Stimulated activated CD8-positive, alpha-beta memory T cell treated with anti-CD3 and anti-CD28 coated beads, Interleukin-4, amount 100 ng/mL, for 1 hour (primary cell): Measurements from ENCODE around the gene SH3PXD2B.
"Not testable (repeated sequence)": the region's sequence is repeated elsewhere in the genome, so short reads cannot be mapped to it uniquely, and the experiment has no call there.

Experiments
- DNase-seq, 2 donors: peaks; one replicate each; pipeline ENCODE4 v3.0.0-alpha.2; 2020; ENCODE audit warnings: low read depth in 2 of 2, low spot score in 1 of 2

The SH3PXD2B gene

DNA sequence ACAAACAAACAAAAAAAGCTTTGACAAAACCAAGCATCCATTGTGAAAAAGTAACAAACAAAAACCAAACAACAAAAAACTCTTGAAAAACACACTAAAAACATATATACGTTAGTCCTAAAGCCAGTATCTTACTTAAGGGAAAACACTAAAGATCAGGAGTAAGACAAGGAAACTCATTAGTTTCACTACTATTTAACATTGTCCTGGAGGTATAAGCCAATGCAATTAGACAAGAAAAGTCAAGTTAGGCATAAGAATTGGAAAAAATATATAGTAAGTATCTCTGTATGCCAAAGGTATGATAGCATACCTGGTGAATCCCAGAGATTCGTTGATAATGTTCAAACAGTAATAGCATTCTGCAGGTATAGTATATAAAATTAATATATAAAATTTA lies 148.9 kb downstream of the SH3PXD2B start:
- no peak for DNase-seq

DNA sequence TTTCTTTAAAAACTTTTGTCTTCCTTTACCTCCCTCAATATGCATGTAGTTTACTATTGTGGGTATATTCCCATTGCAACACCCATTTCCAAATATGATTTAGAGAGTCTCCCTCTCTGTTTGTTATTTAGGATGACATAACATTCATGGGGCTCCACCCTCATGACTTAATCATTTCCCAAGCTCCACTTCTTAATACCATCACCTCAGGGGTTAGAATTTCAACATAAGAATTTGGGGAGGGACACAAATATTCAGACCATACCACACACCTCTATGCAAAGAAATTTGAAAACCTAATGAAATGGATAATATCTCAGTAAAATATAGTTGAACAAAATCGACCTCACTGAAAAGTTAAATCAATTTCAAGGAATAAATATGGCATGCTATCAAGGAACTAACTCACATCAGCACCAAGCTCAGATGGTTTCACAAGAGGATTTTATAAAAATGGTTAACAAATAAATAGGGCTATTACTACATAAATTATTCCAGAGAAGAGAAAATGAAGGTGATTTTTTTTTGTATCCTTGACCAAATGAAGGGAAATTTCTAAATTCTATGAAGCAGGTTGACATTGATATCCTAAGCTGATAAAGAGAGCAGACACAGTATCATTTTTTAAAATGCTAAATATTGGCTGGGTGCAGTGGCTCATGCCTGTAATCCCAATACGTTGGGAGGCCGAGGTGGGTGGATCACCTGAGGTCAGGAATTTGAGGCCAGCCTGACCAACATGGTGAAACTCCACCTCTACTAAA lies 150.6 kb downstream of the SH3PXD2B start:
- DNase-seq = no peak

DNA sequence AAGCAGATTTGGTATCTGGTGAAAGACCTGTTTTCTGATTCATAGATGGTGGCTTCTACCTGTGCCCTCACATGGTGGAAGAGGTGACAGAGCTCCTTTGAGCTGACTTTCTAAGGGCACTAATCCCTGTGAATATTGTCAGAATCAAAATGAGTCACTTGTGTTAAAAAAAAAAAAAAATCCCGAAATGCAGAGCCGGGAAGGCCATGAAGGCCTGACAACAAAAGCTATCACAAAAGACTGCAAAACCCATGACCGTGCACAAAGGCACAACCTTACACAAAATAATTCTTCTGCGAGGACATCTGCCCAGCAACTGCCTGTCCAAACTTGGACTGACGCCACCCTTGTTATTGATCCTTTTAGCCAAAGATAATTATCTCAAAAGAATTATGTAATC lies 151.2 kb downstream of the SH3PXD2B start:
- no peak for DNase-seq

DNA sequence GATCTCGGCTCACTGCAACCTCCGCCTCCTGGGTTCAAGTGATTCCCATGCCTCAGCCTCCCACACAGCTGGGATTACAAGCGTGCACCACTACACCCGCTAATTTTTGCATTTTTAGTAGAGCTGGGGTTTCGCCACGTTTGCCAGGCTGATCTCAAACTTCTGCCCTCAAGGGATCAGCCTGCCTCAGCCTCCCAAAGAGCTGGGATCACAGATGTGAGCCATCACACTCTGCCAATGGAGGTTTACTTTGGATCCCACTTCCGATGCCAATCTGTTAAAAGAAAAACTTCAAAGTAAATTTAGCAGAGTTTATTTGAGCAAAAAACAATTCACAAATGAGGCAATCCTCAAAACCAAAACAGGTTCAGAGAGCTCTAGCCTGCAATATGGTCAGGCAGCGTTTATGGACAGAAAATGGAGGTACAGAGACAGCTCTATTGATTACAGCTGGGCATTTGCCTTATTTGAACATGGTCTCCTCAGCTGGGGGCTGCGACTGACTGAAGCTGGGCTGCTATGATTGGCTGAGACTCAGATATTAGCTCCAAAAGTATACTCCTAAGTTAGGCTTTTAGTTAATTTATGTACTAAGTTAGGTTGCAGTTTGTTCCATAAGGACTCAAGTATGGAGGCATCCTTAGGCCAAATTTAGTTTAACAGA lies 152.1 kb downstream of the SH3PXD2B start:
- no peak for DNase-seq

DNA sequence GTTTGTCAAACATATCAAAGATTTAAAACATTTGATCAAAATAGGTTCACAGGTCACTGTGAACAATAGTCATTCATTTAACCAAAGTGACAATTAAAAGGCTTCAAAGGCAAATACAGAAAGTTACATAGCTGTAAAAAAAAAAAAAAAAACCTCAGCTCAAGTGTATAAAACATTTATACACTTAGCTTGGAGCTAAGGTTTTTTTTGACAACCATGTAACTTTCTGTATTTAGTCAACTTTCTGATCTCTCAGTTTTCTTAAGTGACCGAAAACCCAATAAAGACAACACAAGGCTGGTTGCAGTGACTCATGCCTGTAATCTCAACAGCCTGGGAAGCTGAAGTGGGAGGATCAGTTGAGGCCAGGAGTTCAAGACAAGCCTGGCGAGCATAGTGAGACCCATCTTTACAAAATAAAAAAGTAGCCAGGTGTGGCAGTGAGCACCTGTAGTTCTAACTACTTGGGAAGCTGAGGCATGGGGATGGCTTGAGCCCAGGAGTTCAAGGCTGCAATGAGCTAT lies 154.3 kb downstream of the SH3PXD2B start:
- no peak for DNase-seq

DNA sequence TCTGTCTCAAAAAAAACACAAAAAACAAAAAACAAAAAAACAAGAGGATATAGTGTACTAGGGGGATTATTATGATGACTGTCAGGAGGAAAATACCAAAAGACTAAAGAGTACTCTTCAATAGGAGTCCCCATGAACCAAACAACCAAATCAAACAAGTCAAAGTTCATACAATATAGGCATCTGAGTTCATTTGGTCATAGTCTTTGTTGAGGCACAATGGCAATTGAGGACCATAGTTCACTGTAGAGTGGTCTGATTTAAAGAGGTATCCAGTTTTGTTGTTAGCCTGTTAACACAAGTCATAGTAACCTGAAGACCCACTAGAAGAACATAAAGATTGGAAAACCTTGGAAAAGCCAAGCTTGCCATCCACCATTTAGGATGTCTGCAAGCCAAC lies 159.5 kb downstream of the SH3PXD2B start:
- DNase-seq = no peak

DNA sequence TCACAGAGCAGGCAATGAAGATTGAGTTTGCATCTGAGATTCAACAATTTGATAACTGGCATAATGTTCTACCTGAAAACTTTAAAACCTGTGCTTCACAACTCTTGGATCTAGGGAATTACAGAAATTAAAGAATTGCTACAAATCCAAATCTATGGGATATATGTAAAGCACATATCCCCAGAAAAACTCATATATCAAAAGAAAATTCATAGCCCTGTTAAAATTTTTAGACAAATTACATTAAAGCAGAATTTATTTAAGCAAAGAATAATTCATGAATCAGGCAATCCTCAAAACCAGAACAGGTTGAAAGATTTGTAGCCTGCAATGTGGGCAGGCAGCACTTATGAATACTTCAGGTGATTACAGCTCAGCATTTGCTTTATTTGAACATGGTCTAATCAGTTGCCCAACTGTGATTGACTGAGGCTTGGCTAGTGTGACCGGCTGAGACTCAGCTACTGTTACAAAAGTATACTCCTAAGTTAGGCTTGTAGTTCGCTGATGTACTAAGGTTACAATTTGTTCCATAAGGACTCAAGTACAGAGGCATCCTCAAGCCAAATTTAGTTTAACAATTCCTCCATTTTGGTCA lies 160.5 kb downstream of the SH3PXD2B start:
- no peak for DNase-seq

DNA sequence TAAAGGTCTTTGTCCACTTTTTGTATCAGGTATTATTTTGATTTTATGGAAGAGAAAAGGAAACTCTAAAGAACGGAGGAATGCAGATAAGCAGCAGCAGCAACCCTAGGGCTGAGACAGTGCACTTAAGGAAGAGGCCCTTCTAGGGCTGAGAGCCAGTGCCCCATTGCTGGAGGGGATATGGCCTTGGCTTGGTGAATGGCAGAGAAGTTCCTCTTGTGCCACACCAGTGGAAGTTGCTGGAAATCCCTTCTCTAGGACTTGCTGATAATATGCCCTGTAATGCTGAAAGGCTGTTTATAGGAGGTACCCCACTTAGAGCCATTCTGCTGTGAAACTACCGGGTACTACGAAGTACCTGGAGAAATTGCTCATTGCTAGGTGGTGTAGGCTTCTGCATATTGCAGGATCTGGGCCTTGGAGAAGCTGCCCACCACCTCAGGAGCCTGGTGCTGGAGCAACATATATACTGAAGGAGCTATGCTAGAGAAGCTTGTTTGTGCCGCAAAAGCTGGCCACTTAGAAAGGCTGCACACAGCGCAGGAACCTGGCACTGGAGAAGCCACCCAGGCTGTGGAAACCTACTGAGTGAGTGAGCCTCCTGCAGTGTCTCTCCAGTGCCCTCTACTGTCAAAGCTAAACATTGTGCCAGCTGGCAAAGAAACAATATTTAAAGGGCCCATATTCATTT lies 161.1 kb downstream of the SH3PXD2B start:
- DNase-seq = peak; percentile 25 to 34

DNA sequence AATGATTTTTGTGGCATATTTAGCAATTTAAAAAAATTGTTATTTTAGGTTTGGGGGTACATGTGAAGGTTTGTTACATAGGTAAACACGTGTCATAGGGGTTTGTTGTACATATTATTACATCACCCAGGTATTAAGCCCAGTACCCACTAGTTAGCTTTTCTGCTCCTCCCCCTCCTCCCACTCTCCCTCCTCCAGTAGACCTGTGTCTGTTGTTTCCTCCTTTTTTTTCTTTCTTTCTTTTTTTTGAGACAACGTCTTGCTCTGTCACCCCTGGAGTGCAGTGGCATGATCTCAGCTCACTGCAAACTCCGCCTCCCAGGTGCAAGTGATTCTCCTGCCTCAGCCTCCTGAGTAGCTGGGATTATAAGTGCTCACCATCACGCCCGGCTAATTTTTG lies 162.5 kb downstream of the SH3PXD2B start:
- not testable (repeated sequence) for DNase-seq

DNA sequence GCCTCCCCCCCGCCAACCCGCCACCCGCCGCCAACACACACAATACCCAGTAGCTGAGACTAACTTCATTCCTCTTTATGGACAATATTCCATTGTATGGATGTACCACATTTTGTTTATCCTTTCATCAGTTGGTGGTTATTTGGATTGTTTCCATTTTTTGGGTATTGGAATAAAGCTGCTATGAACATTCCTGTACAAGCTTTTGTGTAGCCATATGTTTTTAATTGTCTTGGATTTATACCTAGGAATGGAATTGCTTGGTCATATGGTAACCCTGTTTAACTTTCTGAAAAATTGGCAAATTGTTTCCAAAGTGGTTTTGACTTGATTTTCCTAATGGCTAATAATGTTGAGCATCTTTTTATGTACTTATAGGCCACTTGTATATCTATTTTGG lies 165.9 kb downstream of the SH3PXD2B start:
- no peak for DNase-seq

DNA sequence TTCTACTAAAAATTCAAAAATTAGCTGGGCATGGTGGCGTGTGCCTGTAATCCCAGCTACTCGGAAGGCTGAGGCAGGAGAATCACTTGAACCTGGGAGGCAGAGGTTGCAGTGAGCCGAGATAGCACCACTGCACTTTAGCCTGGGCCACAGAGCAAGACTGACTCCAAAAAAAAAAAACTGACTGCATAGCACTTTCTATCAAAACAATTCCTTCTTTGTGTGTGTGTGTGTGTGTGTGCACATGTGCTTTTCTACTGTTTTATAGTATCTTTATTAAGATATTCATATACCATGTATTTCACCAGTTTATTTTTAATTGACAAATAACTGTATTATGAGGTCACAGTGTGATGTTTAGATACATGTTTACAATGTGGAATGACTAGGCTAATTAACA lies 167.2 kb downstream of the SH3PXD2B start:
- not testable (repeated sequence) for DNase-seq

DNA sequence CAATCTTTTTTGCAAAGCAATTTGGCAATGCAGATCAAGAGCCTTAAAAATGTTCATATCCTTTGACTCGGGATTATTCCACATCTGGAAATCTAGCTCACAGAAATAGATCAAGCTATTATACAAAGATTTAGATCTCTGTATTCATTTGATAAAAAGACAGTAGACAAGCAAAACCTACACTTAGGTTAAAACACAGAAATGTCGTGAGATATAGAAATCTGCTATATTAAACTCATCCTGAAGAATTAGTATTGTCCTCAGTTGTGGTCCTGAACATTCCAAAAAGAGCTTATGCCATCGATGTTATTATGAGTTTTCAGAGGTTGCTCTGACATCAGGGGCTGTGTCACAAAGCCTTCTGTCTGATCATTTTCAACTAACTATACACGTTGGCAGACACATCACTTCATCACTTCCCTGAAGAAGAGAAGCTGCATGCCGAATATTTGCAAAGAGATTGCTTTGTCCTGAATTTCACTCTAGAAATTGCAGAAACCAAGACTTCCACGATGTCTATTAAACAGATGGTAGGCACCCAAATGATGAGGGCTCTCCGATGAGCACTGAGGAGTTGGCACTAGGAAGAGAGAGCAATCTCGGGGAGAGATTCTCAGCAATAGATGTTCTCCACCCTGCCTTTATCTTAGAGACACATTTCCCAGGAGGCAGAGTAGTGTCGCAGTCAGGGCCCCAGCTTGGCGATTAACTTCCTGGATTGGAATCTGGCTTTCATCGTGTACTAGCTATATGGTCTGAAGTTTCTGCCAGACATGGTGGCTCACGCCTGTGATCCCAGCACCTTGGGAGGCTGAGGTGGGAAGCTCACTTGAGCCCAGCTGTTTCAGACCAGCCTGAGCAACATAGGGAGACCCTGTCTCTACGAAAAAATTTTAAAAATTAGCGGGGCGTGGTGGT lies 168.8 kb downstream of the SH3PXD2B start:
- DNase-seq = no peak

DNA sequence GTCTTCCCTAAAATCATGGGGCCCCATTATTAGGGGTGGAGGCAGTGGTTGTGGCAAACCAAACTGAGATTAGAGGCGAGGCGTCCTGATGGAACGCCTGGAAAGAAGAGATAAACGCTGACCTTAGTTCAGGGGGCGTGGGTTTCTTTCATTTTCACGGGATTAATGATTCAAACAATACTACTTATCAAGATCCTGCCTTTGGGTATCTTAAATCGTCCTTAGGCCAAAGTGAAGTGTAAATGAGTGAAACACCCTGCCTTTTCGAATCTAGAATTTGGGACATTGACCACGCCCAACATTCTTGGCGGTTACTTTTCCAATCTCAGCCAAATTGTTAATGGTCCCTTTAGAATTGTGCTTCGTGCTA lies 169.7 kb downstream of the SH3PXD2B start:
- DNase-seq = no peak

DNA sequence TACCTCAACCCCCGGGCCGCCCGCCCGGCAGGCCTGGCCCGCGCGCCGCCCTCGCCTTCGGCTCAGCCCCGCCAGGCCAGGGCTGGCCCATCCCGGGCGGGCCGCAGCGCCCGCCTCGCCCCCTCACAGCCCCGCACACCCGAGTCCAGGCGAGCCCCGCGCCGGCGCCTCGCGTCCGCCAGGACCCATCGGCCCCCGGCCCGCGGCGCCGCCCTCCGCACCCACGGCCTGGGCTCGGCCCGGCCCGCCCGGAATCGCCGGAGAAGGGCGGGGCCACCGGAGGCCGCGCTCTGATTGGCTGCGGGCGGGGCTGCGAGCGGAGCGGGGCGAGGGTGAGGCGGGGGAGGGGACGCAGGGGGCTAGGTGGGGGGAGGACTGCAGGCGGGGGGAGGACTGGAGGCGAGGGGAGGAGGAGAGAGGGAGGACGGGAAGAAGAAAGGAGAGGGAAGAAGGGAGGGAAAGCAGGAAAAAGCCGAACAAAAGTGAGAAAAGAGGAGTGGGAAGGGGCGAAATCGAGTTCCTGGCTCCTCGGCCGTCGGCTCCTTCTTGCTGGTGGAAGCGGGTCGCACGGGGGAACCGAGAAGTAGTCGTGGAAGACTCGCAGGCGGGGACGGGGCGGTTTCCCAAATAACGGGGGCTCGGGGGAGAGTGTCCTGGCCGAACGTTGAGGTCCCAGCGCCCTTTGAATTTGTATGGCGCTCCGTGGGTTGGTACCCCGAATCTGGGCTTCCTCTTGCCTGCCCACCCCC lies 170.3 kb downstream of the SH3PXD2B start:
- peak; percentile 41 to 62 for DNase-seq

DNA sequence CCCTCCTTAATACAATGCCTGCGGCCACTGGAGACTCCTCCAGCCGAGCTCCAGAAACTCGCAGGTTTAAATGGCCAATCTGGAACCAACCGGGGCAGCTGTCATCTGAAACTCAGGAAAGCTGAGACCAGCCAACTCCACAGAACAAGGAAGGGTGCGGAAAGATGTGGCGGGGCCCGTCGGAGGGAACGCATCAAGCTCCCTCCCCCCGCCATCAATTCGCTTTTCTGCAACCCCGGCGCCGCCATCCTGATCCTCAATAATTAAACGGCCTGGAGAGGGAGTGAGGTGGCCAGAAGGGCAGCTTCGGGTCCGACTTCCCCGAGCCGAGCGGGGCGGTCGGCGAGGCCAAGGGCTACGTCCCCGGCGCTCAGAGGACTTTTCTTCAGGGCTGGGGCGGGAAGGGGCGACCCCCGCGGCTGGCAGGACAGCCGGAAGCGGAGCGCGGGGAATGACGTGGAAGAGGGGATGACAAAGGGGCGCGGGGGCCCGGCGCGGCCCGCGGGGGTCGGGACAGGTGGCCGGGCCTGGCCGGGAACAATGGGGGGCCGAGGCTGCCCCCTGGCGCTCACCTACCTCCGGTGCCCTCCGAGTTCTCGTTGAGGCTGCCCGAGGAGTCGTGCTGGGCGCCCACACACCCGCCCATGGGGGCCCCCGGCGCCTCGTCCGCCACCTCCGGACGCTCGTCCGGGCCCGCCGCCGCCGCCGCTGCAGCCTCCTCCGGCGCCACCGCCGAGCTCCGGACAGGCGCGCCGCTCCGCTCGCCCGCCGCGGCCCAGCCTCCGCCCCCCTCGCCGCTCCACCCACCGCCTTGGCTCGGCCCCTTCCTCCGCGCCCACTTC lies 171.1 kb downstream of the SH3PXD2B start, which contains the start of gene UBTD2:
Gene UBTD2 (minus strand): TSS at position 745 of the 842 bp plus-strand sequence. CDS start 99 bp downstream, at position 646.
- peak; percentile 49 to 54 for DNase-seq

DNA sequence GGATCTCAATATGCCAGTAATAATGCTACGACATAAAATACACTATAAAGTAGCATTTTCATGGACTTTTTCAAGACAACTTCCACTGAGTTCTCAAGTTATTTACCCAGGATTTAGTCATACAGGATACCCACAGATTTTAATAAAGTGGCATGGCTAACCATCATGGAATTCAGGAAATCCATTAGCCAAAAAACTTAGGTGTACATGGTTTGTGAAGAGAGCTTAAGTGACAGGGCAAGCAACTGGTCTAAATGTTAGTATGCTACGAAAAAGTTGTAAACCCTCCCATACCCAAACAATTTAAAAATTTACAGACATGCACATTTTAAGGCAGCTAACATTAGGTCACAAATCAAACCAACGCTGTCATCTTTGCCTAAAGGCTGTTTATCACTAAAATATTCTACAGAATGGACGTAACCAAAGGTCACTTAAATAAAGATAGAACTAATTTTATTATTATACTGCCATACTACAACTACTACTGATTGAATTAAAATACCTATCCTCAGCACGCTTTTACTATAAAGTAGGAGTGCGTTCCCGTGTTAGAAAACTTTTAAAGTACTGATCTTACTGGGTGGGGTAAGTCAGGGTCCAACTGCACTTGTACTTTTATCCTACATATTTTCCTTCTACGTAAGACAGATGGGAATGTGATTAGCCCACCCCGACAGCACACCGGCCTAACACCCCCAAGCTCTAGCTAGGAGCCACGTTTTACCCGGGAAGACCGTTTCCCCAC lies 171.9 kb downstream of the SH3PXD2B start:
- no peak for DNase-seq

DNA sequence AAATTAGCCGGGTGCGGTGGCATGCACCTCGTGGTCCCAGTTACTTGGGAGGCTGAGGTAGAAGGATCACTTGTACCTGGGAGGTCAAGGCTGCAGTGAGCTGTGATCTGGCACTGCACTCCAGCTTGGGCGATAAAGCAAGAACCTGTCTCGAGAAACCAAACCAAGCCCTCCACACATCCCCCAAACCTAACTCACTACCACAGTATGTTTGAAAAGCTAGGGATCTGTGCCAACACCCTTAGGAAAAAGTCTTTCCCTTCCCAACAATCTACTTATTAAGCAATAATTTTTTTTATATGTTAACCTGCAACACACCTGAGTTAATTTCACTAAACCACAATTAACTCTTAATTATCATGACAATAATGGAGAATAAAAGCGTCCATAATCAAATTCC lies 173.0 kb downstream of the SH3PXD2B start:
- no peak for DNase-seq

DNA sequence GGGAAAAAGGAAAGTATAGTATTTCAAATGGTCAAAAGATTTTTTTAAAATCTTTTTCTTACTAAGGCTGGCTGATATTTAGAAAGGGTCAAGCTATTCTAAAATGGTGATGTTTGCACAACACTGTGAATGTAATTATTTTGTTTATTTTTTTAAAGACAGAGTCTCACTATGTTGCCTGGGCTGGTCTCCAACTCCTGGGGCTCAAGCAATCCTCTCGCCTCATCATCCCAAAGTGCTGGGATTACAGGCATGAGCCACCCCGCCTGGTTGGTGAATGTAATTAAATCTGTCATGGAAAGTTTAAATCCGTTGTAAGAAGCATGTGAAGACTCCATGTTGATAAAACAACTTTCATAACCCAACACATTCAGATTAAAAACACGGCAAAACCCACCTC lies 173.4 kb downstream of the SH3PXD2B start:
- no peak for DNase-seq
